H1 (cell line): ENCODE results near the gene CEP128. TPM values are rescaled to one million over a fixed set of nuclear protein-coding genes. Genes with fewer than 3 reads are reported as not detected.
A peak's percentile ranks its signal among the peaks of the same experiment; 100 is the strongest.

ENCODE experiments used
- CTCF ChIA-PET: fragments of 300-600 bp; sonication (Branson Sonifier 250); formaldehyde crosslinking; loops from one replicate; lab custom pipeline; 2021; ENCODE audit not compliant: partially characterized antibody; lab: Charles Lee
- POLR2A ChIA-PET: fragments of 300-600 bp; sonication (Branson Sonifier 250); formaldehyde crosslinking; loops from one replicate; lab custom pipeline; 2021; ENCODE audit warnings: inconsistent platforms; ENCODE audit not compliant: partially characterized antibody; lab: Charles Lee
- DNase-seq, 2 experiments: peaks; one replicate each; pipeline versions ENCODE4 v3.0.0 to v3.0.0-alpha.2; 2010 to 2022; ENCODE audit warnings: low spot score in 2 of 2, low read depth in 1 of 2, mixed read lengths in 1 of 2
- FAIRE-seq: peaks from 2 replicates; lab custom pipeline; 2011; peaks lifted over from hg19 to GRCh38; lab: Jason Lieb, UNC
- H2AFZ ChIP-seq: 2 replicates; pipeline ENCODE4 v1.8.1; 2012; ENCODE audit warnings: low read length, inconsistent platforms
- H2AK5ac ChIP-seq: 2 replicates; pipeline ENCODE4 v1.6.1; 2013; ENCODE audit warnings: low read depth, low read length
- H2BK120ac ChIP-seq: replicated peaks from 2 replicates; pipeline ENCODE3; 2013; ENCODE audit warnings: low read depth, low read length, inconsistent platforms
- H2BK12ac ChIP-seq: 2 replicates; pipeline ENCODE4 v1.6.1; 2013; ENCODE audit warnings: low read depth, low read length
- H2BK15ac ChIP-seq: 2 replicates; pipeline ENCODE4 v1.6.1; 2013; ENCODE audit warnings: low read length
- H2BK20ac ChIP-seq: 2 replicates; pipeline ENCODE4 v1.6.1; 2013; ENCODE audit warnings: low read length
- H2BK5ac ChIP-seq: 2 replicates; pipeline ENCODE4 v1.6.1; 2013; ENCODE audit warnings: low read depth, low read length
- H3K14ac ChIP-seq: 2 replicates; pipeline ENCODE4 v1.6.1; 2013; ENCODE audit warnings: inconsistent platforms; ENCODE audit not compliant: insufficient read length
- H3K18ac ChIP-seq: 2 replicates; pipeline ENCODE4 v1.6.1; 2013; ENCODE audit warnings: low read length; ENCODE audit errors: extremely low read depth
- H3K23ac ChIP-seq: 2 replicates; pipeline ENCODE4 v1.6.1; 2013; ENCODE audit warnings: inconsistent platforms; ENCODE audit not compliant: insufficient read length
- H3K23me2 ChIP-seq: 2 replicates; pipeline ENCODE4 v1.6.1; 2013; ENCODE audit warnings: low read depth, low read length
- H3K27ac ChIP-seq: 2 replicates; pipeline ENCODE4 v1.6.1; 2011; ENCODE audit warnings: low read depth, low read length, inconsistent platforms
- H3K27me3 ChIP-seq, 4 experiments: replicated peaks in 1 of 4; 1 replicate in 1 of 4; 2 replicates in 3 of 4; pipeline versions ENCODE4 v1.6.1 to v1.8.1; 2011 to 2013; ENCODE audit warnings: low read length in 3 of 4, mild to moderate bottlenecking in 3 of 4, inconsistent platforms in 2 of 4, mixed read lengths in 2 of 4, moderate library complexity in 1 of 4; ENCODE audit not compliant: control insufficient read depth in 3 of 4, insufficient read depth in 3 of 4; ENCODE audit errors: extremely low read depth in 1 of 4
- H3K36me3 ChIP-seq, 4 experiments: 2 replicates each; pipeline versions ENCODE4 v1.6.1 to v1.8.1; 2011 to 2013; ENCODE audit warnings: mild to moderate bottlenecking in 4 of 4, low read length in 3 of 4, moderate library complexity in 2 of 4, control low read depth in 1 of 4, inconsistent platforms in 1 of 4; ENCODE audit not compliant: insufficient read depth in 4 of 4, control insufficient read depth in 2 of 4
- H3K4ac ChIP-seq: replicated peaks from 2 replicates; pipeline ENCODE3; 2013; ENCODE audit warnings: low read length, low read depth, mixed read lengths, inconsistent platforms; ENCODE audit not compliant: insufficient read length
- H3K4me1 ChIP-seq, 4 experiments: replicated peaks in 1 of 4; 1 replicate in 1 of 4; 2 replicates in 3 of 4; pipeline versions ENCODE4 v1.6.1 to v1.8.1; 2011 to 2013; ENCODE audit warnings: low read length in 3 of 4, inconsistent platforms in 2 of 4, mixed read lengths in 1 of 4; ENCODE audit not compliant: insufficient read depth in 4 of 4, control insufficient read depth in 3 of 4
- H3K4me2 ChIP-seq, 2 experiments: 2 replicates each; pipeline versions ENCODE4 v1.6.1 to v1.8.1; 2011 to 2013; ENCODE audit warnings: low read depth in 2 of 2, low read length in 2 of 2, control low read depth in 1 of 2, inconsistent platforms in 1 of 2, mild to moderate bottlenecking in 1 of 2; ENCODE audit not compliant: insufficient read depth in 1 of 2
- H3K4me3 ChIP-seq, 4 experiments: fragments of 200-600, 300-600 bp in 1 of 4; sonication (generic), shearing (Covaris generic), sonication (Bioruptor Twin) in 1 of 4; 2 replicates each; pipeline versions ENCODE4 v1.5.1 to v1.8.1; 2011 to 2016; ENCODE audit warnings: low read length in 4 of 4, low read depth in 3 of 4, control low read depth in 2 of 4, inconsistent platforms in 2 of 4, mild to moderate bottlenecking in 2 of 4, mixed read lengths in 1 of 4, moderate library complexity in 1 of 4; ENCODE audit not compliant: insufficient read depth in 2 of 4; ENCODE audit errors: extremely low read depth in 1 of 4
- H3K56ac ChIP-seq: replicated peaks from 2 replicates; pipeline ENCODE3; 2013; ENCODE audit warnings: low read depth, mild to moderate bottlenecking, mixed read lengths, low read length, inconsistent platforms; ENCODE audit not compliant: insufficient read length
- H3K79me1 ChIP-seq: 2 replicates; pipeline ENCODE4 v1.6.1; 2013; ENCODE audit warnings: low read depth, low read length, control low read depth
- H3K79me2 ChIP-seq, 2 experiments: 2 replicates each; pipeline versions ENCODE4 v1.6.1 to v1.8.1; 2012 to 2013; ENCODE audit warnings: low read length in 2 of 2, mild to moderate bottlenecking in 2 of 2, inconsistent platforms in 1 of 2; ENCODE audit not compliant: insufficient read depth in 2 of 2, control insufficient read depth in 1 of 2
- H3K9ac ChIP-seq, 4 experiments: replicated peaks in 1 of 4; 1 replicate in 1 of 4; 2 replicates in 3 of 4; pipeline versions ENCODE4 v1.6.1 to v1.8.1; 2011 to 2013; ENCODE audit warnings: low read depth in 3 of 4, low read length in 3 of 4, control low read depth in 2 of 4, mild to moderate bottlenecking in 2 of 4, moderate library complexity in 2 of 4, inconsistent platforms in 1 of 4; ENCODE audit errors: extremely low read depth in 1 of 4
- H3K9me3 ChIP-seq, 2 experiments: 2 replicates each; pipeline versions ENCODE4 v1.6.1 to v1.8.1; 2012 to 2013; ENCODE audit warnings: mild to moderate bottlenecking in 2 of 2, moderate library complexity in 2 of 2, control low read depth in 1 of 2, inconsistent platforms in 1 of 2, low read depth in 1 of 2, low read length in 1 of 2, mixed read lengths in 1 of 2; ENCODE audit not compliant: insufficient read depth in 2 of 2
- H4K20me1 ChIP-seq, 2 experiments: replicated peaks in 1 of 2; 2 replicates each; pipeline versions ENCODE3 to v1.8.1; 2011 to 2013; ENCODE audit warnings: inconsistent platforms in 2 of 2, low read length in 2 of 2, mild to moderate bottlenecking in 1 of 2; ENCODE audit not compliant: insufficient read depth in 2 of 2, control insufficient read depth in 1 of 2
- H4K5ac ChIP-seq: 2 replicates; pipeline ENCODE4 v1.6.1; 2013; ENCODE audit warnings: low read length, low read depth, mixed read lengths, inconsistent platforms; ENCODE audit not compliant: insufficient read length
- H4K8ac ChIP-seq: 2 replicates; pipeline ENCODE4 v1.8.0; 2013; ENCODE audit warnings: mild to moderate bottlenecking, moderate library complexity, low read length, inconsistent platforms; ENCODE audit not compliant: insufficient read depth; ENCODE audit errors: extremely low read depth
- H4K91ac ChIP-seq: replicated peaks from 2 replicates; pipeline ENCODE3; 2013; ENCODE audit warnings: low read length, mixed read lengths, inconsistent platforms; ENCODE audit not compliant: insufficient read length
- JUND ChIP-seq: IDR thresholded peaks from 2 replicates; pipeline ENCODE4 v1.6.1; 2011; ENCODE audit warnings: mild to moderate bottlenecking, improper control_type of control experiment, low read length
- KDM1A ChIP-seq: fragments of 200-600, 300-600 bp; sonication (generic); IDR thresholded peaks from 2 replicates; pipeline ENCODE4 v1.7.1; 2016; ENCODE audit warnings: mild to moderate bottlenecking, low read length, borderline replicate concordance
- MAFK ChIP-seq: IDR thresholded peaks from 2 replicates; pipeline ENCODE4 v1.6.1; 2012; ENCODE audit warnings: low read depth, mild to moderate bottlenecking, improper control_type of control experiment, low read length
- TAF7 ChIP-seq: optimal IDR thresholded peaks from 2 replicates; pipeline ENCODE3; 2011; ENCODE audit warnings: low read depth, mild to moderate bottlenecking, inconsistent platforms, low read length, moderate library complexity, borderline replicate concordance
- WGBS, 2 experiments: shearing (Covaris generic) in 1 of 2; methylation state at CpG; one replicate each; pipeline versions ENCODE4 v1.1.6 to v1.1.7; 2013 to 2015; ENCODE audit warnings: low lambda C conversion rate in 2 of 2, mixed read lengths in 2 of 2, inconsistent platforms in 1 of 2, low coverage in 1 of 2, missing lambda C conversion rate in 1 of 2; ENCODE audit not compliant: insufficient replicate concordance in 2 of 2, insufficient coverage in 1 of 2, insufficient read length in 1 of 2; ENCODE audit errors: extremely low coverage in 1 of 2, missing lambda C conversion rate in 1 of 2; 5-methylcytosine and 5-hydroxymethylcytosine counted together
- polyA plus RNA-seq, 7 experiments: library from polyadenylated mRNA; depleted of rRNA in 3 of 7; stranded (reverse) in 5 of 7; unstranded in 2 of 7; fragments of >200 nt in 5 of 7; fragments of 200-250 nt in 2 of 7; gene quantifications; 1 replicate in 5 of 7; 2 replicates in 1 of 7; 4 replicates in 1 of 7; pipeline versions ENCODE4 v1.2.1 to v1.2.3, GENCODE V29; 2011 to 2013; ENCODE audit warnings: missing spikeins in 2 of 7, mixed read lengths in 2 of 7
- total RNA-seq: library from RNA; stranded (reverse); fragmentation: NEBNext Ultra II Directional; extraction: Animal tissue kit (Norgen Biotek cat#: 25700); gene quantifications from 2 replicates; pipeline ENCODE4 v1.2.1, GENCODE V29; 2021

Gene CEP128
- total and polyA plus RNA-seq, 2 of the 8 experiments (the other 6 are each of a cell fraction or from before 2014, with no cell fraction given) = 1.9 to 17.0 TPM

- Histone ChIP-seq H2BK12ac (no peak overlapping the region), H4K91ac (no peak overlapping the region), H3K27me3 (no peaks in the 10 kb centered on the region), H3K4me1 (no peaks in the 10 kb centered on the region; a peak in 1 of 7 replicates), H3K4me3 (peak overlapping the region; percentile 26 to 91 (median 36)), H3K23me2 (no peaks in the 10 kb centered on the region), H3K18ac (no peak overlapping the region), H3K14ac (no peak overlapping the region), H3K56ac (no peak overlapping the region)
- DNase-seq = no peak
- TF ChIP-seq TAF7 (no peak), JUND (no peak), MAFK (no peak), KDM1A (no peak)
- TF ChIP-seq, all 59 proteins: peak for 0
- CTCF ChIA-PET = interaction anchor here (0.7 to 1.6 kb wide), 7 partner anchors 9 to 222 kb away, joined by 3 to 8 read pairs (median 4); no protein-coding TSS in a partner anchor
- Histone ChIP-seq H3K4me2 (peak overlapping the region; percentile 77 to 82), H2AFZ (peak overlapping the region; percentile 99), H4K20me1 (no peaks in the 10 kb centered on the region), H3K79me1 (no peaks in the 10 kb centered on the region), H3K9me3 (no peaks in the 10 kb centered on the region), H2BK20ac (no peak overlapping the region), H4K8ac (no peak overlapping the region), H3K27ac (peak overlapping the region; percentile 33; the same call in 1 of the 2 replicates), H2BK15ac (no peak overlapping the region), H3K23ac (no peak overlapping the region), H3K79me2 (peaks cover 0 to 8% of the 10 kb centered on the region in 2 experiments; a peak in 3 of 4 replicates), H2AK5ac (no peak overlapping the region), H2BK120ac (no peak overlapping the region), H3K36me3 (no peaks in the 10 kb centered on the region; a peak in 1 of 8 replicates), H4K5ac (no peak overlapping the region), H3K4ac (no peak overlapping the region), H3K9ac (peak overlapping the region in 2 of 4 experiments; percentile 48 to 50; a peak in 2 of 7 replicates), H2BK5ac (no peak overlapping the region)
- FAIRE-seq = peak; percentile 39
- POLR2A ChIA-PET = interaction anchor here (1.1 to 1.3 kb wide), 2 partner anchors 13 to 277 kb away, joined by 3 to 5 read pairs; partner anchors contain the start of gene TSHR
- WGBS, 2 experiments = 63% methylated on average over 5 of the region's 5 CpGs; no CpG with 5 or more reads in 1 of the 2 experiments
Measured at GRCh38 chr14:80942191-80942600, 658 bp upstream of the CEP128 start.
